DMS153 treated with DMSO at 0.1 percent for 48 hours (cell line): ENCODE measurements around the gene RTL1.

Source experiments
- DNase-seq: peaks from one replicate; lab custom pipeline; 2025; ENCODE audit not compliant: unreplicated experiment; lab: John Stamatoyannopoulos, UW

Gene RTL1

DNA sequence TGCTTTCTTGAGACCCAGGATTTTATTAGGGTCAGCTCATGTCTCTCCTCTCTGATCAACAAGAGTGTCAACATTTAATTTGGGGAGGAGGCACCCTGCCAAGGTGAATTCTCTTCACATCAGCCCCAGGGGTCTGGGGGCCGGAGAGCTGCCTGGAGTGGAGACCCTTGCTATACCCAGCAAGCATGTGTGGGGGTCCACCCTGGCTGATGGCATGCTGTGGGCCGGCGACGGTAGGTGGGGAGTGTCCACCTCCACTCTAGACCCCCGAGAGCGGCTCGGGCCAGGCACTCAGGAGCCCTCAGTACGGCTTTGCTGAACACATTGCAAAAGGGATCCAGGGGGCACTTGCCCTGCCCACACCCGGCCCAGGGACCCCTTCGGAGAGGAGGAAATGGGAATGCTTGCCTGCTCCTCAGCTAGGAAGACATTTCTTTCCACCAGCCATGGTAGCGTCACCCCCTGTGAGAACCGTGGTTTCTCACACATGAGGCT is 67.2 kb downstream of the RTL1 start:
- DNase-seq, result no peak

DNA sequence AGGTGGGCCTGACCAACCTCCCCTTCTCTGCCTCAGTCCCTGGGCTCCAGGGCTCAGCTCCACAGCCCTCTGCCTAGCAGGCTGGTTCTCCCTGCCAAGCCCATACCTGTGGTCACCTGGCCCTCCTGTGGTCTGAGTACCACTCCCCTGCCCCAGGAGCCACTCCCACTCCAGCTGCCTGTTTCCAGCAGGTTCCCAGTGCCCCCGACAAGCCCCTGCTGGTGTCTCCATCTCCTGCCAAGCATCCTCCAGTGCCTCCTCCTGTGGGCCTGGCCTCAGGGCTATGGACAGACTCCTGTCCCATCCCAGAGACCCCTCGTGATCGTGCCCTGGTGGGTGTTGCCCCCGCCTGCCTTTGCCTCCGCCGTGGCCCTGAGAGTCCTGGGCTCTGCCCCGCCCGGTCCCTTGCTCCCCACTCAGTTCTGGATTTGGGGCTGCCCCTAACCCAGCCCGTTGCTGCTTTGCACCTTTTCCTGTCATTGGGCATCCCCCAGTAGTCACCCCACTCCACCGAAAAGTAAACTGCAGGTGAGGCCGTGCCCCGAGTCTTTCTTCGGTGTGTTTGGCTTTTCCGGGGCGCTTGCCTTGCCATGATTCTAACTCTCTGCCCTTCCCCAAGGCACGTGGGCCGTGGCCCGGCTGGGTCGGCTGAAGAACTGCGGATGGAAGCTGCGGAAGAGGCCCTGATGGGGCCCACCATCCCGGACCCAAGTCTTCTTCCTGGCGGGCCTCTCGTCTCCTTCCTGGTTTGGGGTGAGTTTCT is 67.8 kb downstream of the RTL1 start:
- no peak for DNase-seq

DNA sequence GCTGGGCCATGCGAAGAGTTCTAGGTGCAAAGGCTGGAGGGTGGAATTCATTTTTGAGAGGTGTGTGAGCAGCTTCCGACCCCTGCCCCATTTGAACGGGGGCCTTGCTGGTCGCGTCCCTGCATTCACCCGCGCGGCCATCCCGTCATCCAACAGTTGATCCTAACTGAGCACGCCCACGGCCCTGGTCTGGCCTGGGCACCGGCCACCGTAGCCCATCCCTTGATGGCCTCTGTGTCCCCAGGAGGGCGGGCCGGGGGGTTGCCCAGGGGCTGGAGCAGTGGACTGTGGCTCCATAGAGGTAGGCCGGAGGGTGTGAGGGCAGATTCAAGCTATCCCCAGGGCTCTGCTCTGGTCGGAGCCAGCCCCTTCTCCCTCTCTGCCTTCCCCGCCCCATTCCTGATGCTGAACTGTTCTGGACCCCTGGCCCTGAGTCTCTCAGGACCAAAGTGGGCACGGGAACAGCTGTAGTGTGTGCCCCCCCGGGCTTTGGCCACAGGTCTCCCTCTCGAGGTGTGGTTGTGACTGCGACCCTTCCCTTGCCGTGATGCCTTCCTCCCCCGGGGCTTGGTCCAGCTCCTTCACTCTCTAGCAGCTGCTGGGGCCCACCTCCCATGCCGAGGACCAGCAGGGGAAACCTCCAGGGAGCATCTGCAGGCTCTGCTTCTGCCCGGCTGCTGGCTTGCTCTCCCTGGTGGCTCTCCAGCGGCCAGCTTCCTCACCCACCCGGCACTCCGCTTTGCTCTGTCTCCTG is 68.6 kb downstream of the RTL1 start:
- DNase-seq, result no peak

DNA sequence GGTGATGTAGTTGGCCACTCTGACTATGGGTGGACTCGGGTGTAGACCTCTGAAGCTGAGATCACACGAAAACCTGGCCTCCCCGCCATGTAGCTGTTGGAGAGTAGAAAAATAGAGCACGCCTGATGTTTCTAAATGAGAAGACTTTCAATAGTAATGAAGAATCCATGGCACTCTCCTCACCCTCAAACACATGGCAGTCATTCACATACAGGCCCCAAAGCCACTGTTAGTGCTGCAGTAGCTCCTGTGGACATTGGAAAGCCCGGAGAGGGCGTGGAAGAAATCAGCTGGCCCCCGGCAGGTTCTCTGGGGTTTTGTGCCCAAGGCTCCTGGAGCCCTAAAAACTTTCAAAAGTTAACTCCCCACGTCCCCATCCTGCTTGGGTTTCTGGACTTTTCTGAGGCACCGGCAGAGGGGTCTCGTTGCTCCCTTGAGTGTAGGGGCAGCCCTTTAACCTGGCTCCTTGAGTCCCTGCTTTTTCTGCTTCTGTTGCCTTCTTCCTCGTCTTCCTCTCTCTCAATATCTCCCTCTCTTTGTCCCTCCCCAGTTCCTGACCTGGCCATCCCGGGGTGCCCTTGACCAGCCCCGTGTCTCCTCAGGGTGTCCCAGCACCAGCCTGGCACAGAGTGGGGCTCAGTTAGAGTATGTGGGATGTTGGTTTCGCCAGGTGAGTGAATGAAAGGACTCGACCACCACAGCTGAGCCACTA is 69.3 kb downstream of the RTL1 start:
- DNase-seq, result no peak

- no peak for DNase-seq
These were observed 71.1 kb downstream of the RTL1 start for GRCh38 chr14:100832311-100832960.

DNA sequence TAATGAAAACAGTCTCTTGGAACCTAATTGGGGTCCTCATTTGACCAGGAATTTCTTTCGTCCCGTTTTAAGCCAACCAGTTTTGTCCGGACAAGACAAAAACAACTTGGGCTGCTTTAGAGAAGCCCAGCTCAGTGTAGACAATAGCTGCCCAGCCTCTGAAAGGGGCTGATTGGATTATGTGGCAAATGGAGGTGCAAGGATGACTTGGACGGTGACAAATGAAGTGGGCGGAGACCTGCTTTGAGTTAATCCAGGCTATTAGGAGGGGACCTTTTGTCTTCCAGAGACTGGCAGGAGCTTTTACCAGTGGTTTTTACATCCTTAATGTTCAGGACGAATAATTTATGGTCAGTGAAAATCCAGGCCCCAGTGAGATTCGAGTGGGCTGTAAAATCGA is 72.8 kb downstream of the RTL1 start:
- peak; percentile 13 for DNase-seq
